Melanocyte of skin (primary cell): ENCODE measurements around the gene HLA-DMA. TPM values are rescaled to one million over a fixed set of nuclear protein-coding genes. Genes with fewer than 3 reads are reported as not detected.

ENCODE experiments used
- total RNA-seq, 2 donors: library from RNA; depleted of rRNA; stranded (reverse); fragments of >200 nt; gene quantifications; 2 replicates each; pipeline ENCODE4 v1.2.3, GENCODE V29; 2012

Gene HLA-DMA
- 10 to 100 TPM in 1 of 2 donors, 1 to 10 TPM in 1; 7.2 to 30.6 TPM for total RNA-seq

DNA sequence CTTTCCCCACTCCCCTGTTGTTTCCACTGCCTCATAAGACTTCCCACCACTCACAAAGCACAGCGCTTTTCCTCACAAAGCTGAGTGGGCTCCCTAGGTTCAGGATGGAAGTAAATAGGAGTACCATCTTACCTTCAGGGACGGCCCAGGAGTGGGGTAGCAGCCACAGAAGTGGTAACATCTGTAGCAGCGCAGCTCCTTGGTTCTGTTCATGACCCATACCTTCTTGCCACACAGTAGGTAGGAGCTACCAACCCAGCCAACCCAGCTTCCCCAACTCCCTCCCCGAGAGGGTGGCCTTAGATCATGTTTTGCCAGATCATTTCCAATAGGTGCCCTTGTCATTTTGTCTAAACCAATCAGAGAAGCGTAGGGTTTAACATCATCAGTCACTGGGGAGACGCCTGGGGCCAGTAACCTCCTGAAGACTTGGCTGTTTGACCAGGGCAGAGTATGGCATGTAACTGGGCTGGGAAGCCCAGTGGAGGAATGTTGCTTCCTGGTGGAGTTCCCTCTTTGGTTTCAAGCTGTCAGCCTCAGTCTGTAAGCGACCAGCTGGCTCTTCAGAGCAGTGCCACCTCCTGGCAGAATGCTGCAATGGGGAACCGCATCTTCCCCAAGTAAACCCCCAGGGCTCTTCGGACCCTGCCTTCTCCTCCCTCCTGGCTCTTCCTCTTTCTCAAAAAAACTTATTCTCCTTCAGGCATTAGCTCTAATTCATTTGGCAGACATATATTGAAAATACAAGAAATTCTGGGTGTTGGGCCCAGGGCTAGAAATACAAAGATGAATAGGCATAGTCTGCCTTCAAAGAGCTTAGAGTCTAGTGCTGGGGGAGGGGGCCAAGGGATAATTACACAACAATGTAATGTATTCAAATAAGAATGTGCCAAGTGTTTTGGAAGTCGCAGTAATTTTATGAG, at the start of gene HLA-DMA:
HLA-DMA (minus strand) TSS at position 281 of the 923 bp plus-strand sequence; CDS start at position 220, 61 bp downstream.

DNA sequence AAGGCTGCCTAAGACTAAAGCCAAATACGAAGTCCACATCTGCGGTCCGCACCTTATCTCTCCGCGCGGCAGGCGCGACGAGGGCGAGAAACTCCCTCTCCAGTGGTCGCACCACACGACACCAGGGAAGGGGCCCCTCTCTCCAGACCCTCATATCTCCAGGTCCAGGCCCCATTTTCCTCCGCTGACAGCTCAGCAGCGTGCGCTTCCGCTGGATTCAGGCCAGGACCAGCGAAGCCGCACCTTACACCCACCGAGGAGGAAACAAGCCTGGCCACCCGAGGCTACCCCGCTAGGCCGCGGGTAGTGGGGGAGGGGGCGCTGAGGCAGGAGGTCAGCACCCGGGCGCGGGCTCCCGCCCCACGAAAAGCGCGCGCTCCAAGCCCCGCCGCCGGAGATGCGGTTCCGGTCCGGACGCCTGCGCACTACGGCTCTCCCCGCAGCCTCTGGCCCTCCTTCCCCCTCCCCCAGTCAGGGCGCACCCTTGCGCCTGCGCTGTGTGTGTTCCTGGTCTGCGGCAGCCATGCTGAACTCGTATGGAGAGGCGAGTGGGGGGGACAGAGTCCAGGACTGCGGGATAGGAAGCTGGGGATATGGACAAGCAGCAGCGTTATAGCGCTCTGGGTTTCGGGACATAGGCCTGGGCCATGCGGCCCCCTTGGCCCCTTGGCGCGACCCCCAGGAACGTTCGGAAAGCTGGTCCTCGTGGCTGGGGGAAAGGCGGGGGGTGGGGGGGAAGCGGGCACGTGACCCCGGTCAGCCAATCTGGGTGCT, 15.4 kb upstream of the HLA-DMA start, which contains the start of gene BRD2:
BRD2 (plus strand) TSS at position 502 of the 774 bp plus-strand sequence. CDS start 4,305 bp downstream, outside the sequence.

DNA sequence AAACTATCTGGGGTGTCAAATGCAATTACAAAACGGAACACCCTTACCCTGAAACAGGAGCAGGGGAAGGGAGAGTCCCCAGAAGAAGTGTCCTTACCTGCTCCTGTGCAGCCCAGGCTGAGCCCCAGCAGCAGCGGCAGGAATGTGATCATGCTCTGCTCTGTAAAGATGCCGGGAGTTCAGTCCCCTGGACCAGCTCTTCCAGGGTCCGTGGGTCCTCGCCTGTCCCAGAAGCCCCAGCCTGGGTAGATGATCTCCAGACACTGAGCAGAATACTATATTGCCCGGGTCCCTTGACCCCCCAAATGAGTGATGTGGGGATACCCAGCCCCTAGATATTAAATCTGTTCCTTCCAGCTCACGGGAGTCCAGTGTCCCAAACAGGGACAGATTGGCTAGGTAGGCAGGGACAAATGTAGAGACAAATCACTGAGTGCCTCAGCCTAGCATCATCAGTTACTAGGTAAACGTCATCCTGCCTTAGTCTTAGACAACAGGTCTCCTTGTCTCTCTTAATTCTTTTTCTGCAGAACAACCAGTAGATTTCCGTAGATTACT, 12.2 kb downstream of the HLA-DMA start, which contains the start of gene HLA-DMB:
HLA-DMB (minus strand) TSS at position 373 of the 558 bp plus-strand sequence; CDS start at position 152, 221 bp downstream.

Other genes starting within 250 kb of the HLA-DMA start
- not detected for gene HLA-DQA2, start 211.7 kb downstream of the HLA-DMA start, total RNA-seq
- not detected for gene HLA-DQB2, start 189.6 kb downstream of the HLA-DMA start, total RNA-seq
- under 1 TPM; 0.34 to 1.00 TPM for gene HLA-DOB, start 136.1 kb downstream of the HLA-DMA start, total RNA-seq
- 100 to 1,000 TPM; 109 to 420 TPM for gene TAP2, start 114.4 kb downstream of the HLA-DMA start, total RNA-seq
- 100 to 1,000 TPM; 172 to 207 TPM for gene PSMB8, start 109.0 kb downstream of the HLA-DMA start, total RNA-seq
- 100 to 1,000 TPM; 391 to 542 TPM for gene TAP1, start 99.4 kb downstream of the HLA-DMA start, total RNA-seq
- 100 to 1,000 TPM; 114 to 151 TPM for gene PSMB9, start 98.9 kb downstream of the HLA-DMA start, total RNA-seq
- 1 to 10 TPM; 4.5 to 9.7 TPM for gene HLA-DMB, start 12.1 kb downstream of the HLA-DMA start, total RNA-seq
- gene BRD2, start 15.5 kb upstream of the HLA-DMA start, total RNA-seq: 100 to 1,000 TPM; 101 to 120 TPM
- 1 to 10 TPM in 1 of 2 donors, under 1 TPM in 1; under 0.01 to 1.7 TPM for gene HLA-DOA, start 56.5 kb upstream of the HLA-DMA start, total RNA-seq
- 10 to 100 TPM; 39.2 to 42.0 TPM for gene HLA-DPA1, start 120.6 kb upstream of the HLA-DMA start, total RNA-seq
- gene HLA-DPB1, start 122.9 kb upstream of the HLA-DMA start, total RNA-seq: 1 to 10 TPM; 7.2 to 9.7 TPM
- under 1 TPM in 1 of 2 donors, not detected in 1; 0.34 TPM for gene COL11A2, start 239.4 kb upstream of the HLA-DMA start, total RNA-seq
- gene RXRB, start 247.6 kb upstream of the HLA-DMA start, total RNA-seq: 10 to 100 TPM in 1 of 2 donors, 1 to 10 TPM in 1; 8.7 to 13.8 TPM
- 10 to 100 TPM; 45.4 to 58.3 TPM for gene SLC39A7, start 247.8 kb upstream of the HLA-DMA start, total RNA-seq